Ovary (tissue), 3 donors: ENCODE results near the gene BUB1B.

Experiments used
- CTCF ChIP-seq, 3 donors: fragments of 450-650 bp in 2 of 3; fragments of 200-600 bp in 1 of 3; IDR thresholded peaks; one replicate each; pipeline versions ENCODE4 v1.5.1 to v1.8.0; 2016 to 2022; ENCODE audit warnings: antibody characterized with exemption in 3 of 3, mild to moderate bottlenecking in 1 of 3
- EP300 ChIP-seq: sonication (generic); formaldehyde crosslinking; IDR thresholded peaks from one replicate; pipeline ENCODE4 v1.6.1; 2017; ENCODE audit warnings: antibody characterized with exemption
- POLR2A ChIP-seq: fragments of 450-650 bp; IDR thresholded peaks from one replicate; pipeline ENCODE4 v1.6.1; 2017; ENCODE audit warnings: antibody characterized with exemption, mild to moderate bottlenecking, moderate library complexity
- donor health status: DM: no; HTN: no; CAD: no.

- no peak for TF ChIP-seq CTCF (IDR thresholded peaks at IDR 0.05)
- TF ChIP-seq POLR2A = no peak
- TF ChIP-seq EP300 = no peak
Observed at GRCh38 chr15:40264321-40265153, 103.7 kb downstream of the BUB1B start.
